IMR-90 (cell line): ENCODE data around the gene SMC2. TPM values are rescaled to one million over a fixed set of nuclear protein-coding genes. Genes with fewer than 3 reads are reported as not detected.

Experiments
- ATAC-seq: fragments of 200-7000 bp; cut with Tn5 transposase; 2 replicates; pipeline ENCODE4 v1.9.1; 2020; ENCODE audit warnings: low read depth, mild to moderate bottlenecking, moderate library complexity
- BruUV-seq: library from RNA; stranded (reverse); fragments of 400-500 nt; replicated peaks from 2 replicates; lab custom pipeline; 2021; lab: Mats Ljungman, UMichigan
- CTCF ChIA-PET: fragments of 300-600 bp; formaldehyde crosslinking; extraction: SDS; loops from one replicate; lab custom pipeline; 2021; ENCODE audit warnings: antibody characterized with exemption; lab: Yijun Ruan, JAX
- POLR2A ChIA-PET: fragments of 300-600 bp; sonication (Branson Sonifier 250); formaldehyde crosslinking; loops from one replicate; lab custom pipeline; 2022; ENCODE audit warnings: antibody characterized with exemption; ENCODE audit not compliant: unreplicated experiment; lab: Charles Lee
- DNase-seq: peaks from one replicate; pipeline ENCODE4 v3.0.0; 2013
- H2AFZ ChIP-seq: replicated peaks from 2 replicates; pipeline ENCODE3; 2013; ENCODE audit warnings: low read length, mild to moderate bottlenecking; ENCODE audit not compliant: poor library complexity
- H2AK5ac ChIP-seq: 2 replicates; pipeline ENCODE4 v1.6.1; 2013; ENCODE audit warnings: low read depth, low read length, inconsistent platforms
- H2AK9ac ChIP-seq: replicated peaks from 2 replicates; pipeline ENCODE3; 2013; ENCODE audit warnings: mild to moderate bottlenecking, low read depth, low read length, moderate library complexity; ENCODE audit not compliant: poor library complexity
- H2BK120ac ChIP-seq: 2 replicates; pipeline ENCODE4 v1.6.1; 2013; ENCODE audit warnings: low read depth, low read length, inconsistent platforms
- H2BK15ac ChIP-seq: 3 replicates; pipeline ENCODE4 v1.6.1; 2013; ENCODE audit warnings: low read depth, low read length, inconsistent platforms
- H2BK20ac ChIP-seq: 2 replicates; pipeline ENCODE4 v1.6.1; 2013; ENCODE audit warnings: low read depth, mild to moderate bottlenecking, inconsistent platforms, low read length, moderate library complexity
- H2BK5ac ChIP-seq: 2 replicates; pipeline ENCODE4 v1.6.1; 2013; ENCODE audit warnings: mild to moderate bottlenecking, low read depth, low read length, inconsistent platforms; ENCODE audit not compliant: poor library complexity, severe bottlenecking
- H3K14ac ChIP-seq: replicated peaks from 2 replicates; pipeline ENCODE4 v1.6.1; 2013; ENCODE audit warnings: low read depth, low read length, inconsistent platforms
- H3K18ac ChIP-seq: 2 replicates; pipeline ENCODE4 v1.6.1; 2013; ENCODE audit warnings: low read depth, low read length, control low read depth
- H3K23ac ChIP-seq: 2 replicates; pipeline ENCODE4 v1.6.1; 2013; ENCODE audit warnings: low read depth, low read length, inconsistent platforms
- H3K27ac ChIP-seq: 2 replicates; pipeline ENCODE4 v1.5.1; 2013; ENCODE audit warnings: mild to moderate bottlenecking, control low read depth, low read length; ENCODE audit not compliant: insufficient read depth
- H3K27me3 ChIP-seq: 2 replicates; pipeline ENCODE4 v1.6.1; 2013; ENCODE audit warnings: low read length; ENCODE audit not compliant: control insufficient read depth, insufficient read depth
- H3K36me3 ChIP-seq: 2 replicates; pipeline ENCODE4 v1.6.1; 2013; ENCODE audit warnings: low read length, mixed read lengths; ENCODE audit not compliant: control insufficient read depth, insufficient read depth
- H3K4ac ChIP-seq: 2 replicates; pipeline ENCODE4 v1.6.1; 2013; ENCODE audit warnings: low read depth, low read length, inconsistent platforms
- H3K4me1 ChIP-seq: 2 replicates; pipeline ENCODE4 v1.6.1; 2013; ENCODE audit warnings: low read length, mixed read lengths; ENCODE audit not compliant: control insufficient read depth, insufficient read depth
- H3K4me2 ChIP-seq: 2 replicates; pipeline ENCODE4 v1.6.1; 2013; ENCODE audit warnings: low read depth, mild to moderate bottlenecking, control low read depth, low read length, moderate library complexity
- H3K4me3 ChIP-seq: 2 replicates; pipeline ENCODE4 v1.5.1; 2013; ENCODE audit warnings: low read depth, mild to moderate bottlenecking, control low read depth, low read length, moderate library complexity; ENCODE audit not compliant: insufficient read depth
- H3K56ac ChIP-seq: 2 replicates; pipeline ENCODE4 v1.6.1; 2013; ENCODE audit warnings: low read length, inconsistent platforms; ENCODE audit not compliant: insufficient read depth; ENCODE audit errors: extremely low read depth
- H3K79me1 ChIP-seq, 2 experiments: 2 replicates each; pipeline ENCODE4 v1.6.1; 2013; ENCODE audit warnings: low read length in 2 of 2, inconsistent platforms in 1 of 2, low read depth in 1 of 2
- H3K9ac ChIP-seq: 2 replicates; pipeline ENCODE4 v1.6.1; 2013; ENCODE audit warnings: low read depth, low read length, control low read depth
- H3K9me1 ChIP-seq: 2 replicates; pipeline ENCODE4 v1.6.1; 2013; ENCODE audit warnings: low read length, inconsistent platforms; ENCODE audit not compliant: insufficient read depth
- H3K9me3 ChIP-seq: 2 replicates; pipeline ENCODE4 v1.6.1; 2013; ENCODE audit warnings: low read length; ENCODE audit not compliant: control insufficient read depth, insufficient read depth
- H4K20me1 ChIP-seq: 2 replicates; pipeline ENCODE4 v1.6.1; 2013; ENCODE audit warnings: low read length, inconsistent platforms; ENCODE audit not compliant: insufficient read depth
- H4K5ac ChIP-seq: 2 replicates; pipeline ENCODE4 v1.6.1; 2013; ENCODE audit warnings: mild to moderate bottlenecking, low read depth, low read length, control low read depth
- H4K8ac ChIP-seq, 2 experiments: 2 replicates each; pipeline ENCODE4 v1.6.1; 2013; ENCODE audit warnings: low read depth in 2 of 2, low read length in 2 of 2, control low read depth in 1 of 2, inconsistent platforms in 1 of 2
- H4K91ac ChIP-seq: 2 replicates; pipeline ENCODE4 v1.6.1; 2013; ENCODE audit warnings: low read depth, low read length, inconsistent platforms; ENCODE audit not compliant: insufficient read depth
- CHD1 ChIP-seq: IDR thresholded peaks from 2 replicates; pipeline ENCODE4 v1.6.1; 2012; ENCODE audit warnings: low read depth, low read length, improper control_type of control experiment
- WGBS, 2 experiments: methylation state at CpG; one replicate each; pipeline versions ENCODE4 v1.1.5 to v1.1.7; 2013; ENCODE audit warnings: missing lambda C conversion rate in 2 of 2; ENCODE audit not compliant: insufficient read length in 1 of 2; ENCODE audit errors: extremely low coverage in 2 of 2; 5-methylcytosine and 5-hydroxymethylcytosine counted together
- dilution Hi-C: fragments of 300-500 bp; cut with HindIII; formaldehyde crosslinking; loops from one replicate; pipeline ENCODE4 v1.14.3; 2018; ENCODE audit warnings: low sequenced_read_pairs; ENCODE audit not compliant: unreplicated experiment
- in situ Hi-C: fragments of 300-500 bp; cut with MboI; formaldehyde crosslinking; loops from 3 replicates; pipeline ENCODE4 v1.14.3; 2019; ENCODE audit warnings: low sequenced_read_pairs, inconsistent platforms, mixed read lengths
- intact Hi-C: fragments of 100-400 bp; cut with micrococcal nuclease; formaldehyde crosslinking; loops from 2 replicates; pipeline ENCODE4 v1.10.0; 2022
- polyA plus RNA-seq, 3 experiments: library from polyadenylated mRNA; depleted of rRNA; stranded (reverse); fragments of >200 nt; gene quantifications; 2 replicates each; pipeline ENCODE4 v1.2.3, GENCODE V29; 2012; ENCODE audit warnings: low replicate concordance in 1 of 3
- total RNA-seq: library from RNA; depleted of rRNA; stranded (reverse); fragments of >200 nt; gene quantifications from 2 replicates; pipeline ENCODE4 v1.2.3, GENCODE V29; 2012

SMC2 gene
- total and polyA plus RNA-seq, 2 of the 4 experiments (the other 2 are of a cell fraction): 4.9 to 12.4 TPM

DNA sequence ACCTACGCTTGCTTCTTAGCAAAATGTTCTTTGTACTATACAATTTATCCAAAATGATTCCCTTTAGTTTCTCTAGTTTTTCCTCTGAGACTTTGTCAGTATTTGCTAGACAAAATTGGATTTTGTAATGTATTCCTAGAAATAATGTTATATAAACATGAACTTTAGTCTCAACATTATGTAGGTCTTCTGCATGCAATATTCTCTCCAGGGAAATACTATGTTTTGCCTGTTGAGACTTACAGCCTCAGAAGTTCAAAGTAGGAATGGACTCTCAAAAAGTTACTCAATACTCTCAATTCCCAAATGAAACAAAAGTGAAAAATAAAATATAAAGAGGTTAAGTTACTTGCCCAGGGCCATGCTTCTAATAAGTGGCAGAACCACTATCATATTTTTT, 24.8 kb upstream of the SMC2 start:
- H3K9me1 ChIP-seq: no peaks in the 10 kb centered on the region
- no peak overlapping the region for H2BK120ac ChIP-seq
- H2BK20ac ChIP-seq: no peak overlapping the region
- DNase-seq (no peak), ATAC-seq (no peak)
- intact Hi-C loops: no loop called here
- H3K14ac ChIP-seq: no peak overlapping the region
- no peaks in the 10 kb centered on the region for H3K79me1 ChIP-seq
- no peaks in the 10 kb centered on the region for H3K36me3 ChIP-seq
- H3K4me3 ChIP-seq: no peak overlapping the region
- no peak overlapping the region for H3K56ac ChIP-seq
- peaks cover 7% of the 10 kb centered on the region for H3K4me1 ChIP-seq
- no peak overlapping the region for H3K4me2 ChIP-seq
- H2BK15ac ChIP-seq: no peak overlapping the region
- no peak overlapping the region for H3K27ac ChIP-seq
- no peak overlapping the region for H3K23ac ChIP-seq
- in situ Hi-C loops: no loop called here
- H4K20me1 ChIP-seq: no peaks in the 10 kb centered on the region
- no peak overlapping the region for H4K8ac ChIP-seq
- no TSS peak for BruUV-seq
- no peak overlapping the region for H2AK5ac ChIP-seq
- H2AK9ac ChIP-seq: no peak overlapping the region
- H4K91ac ChIP-seq: no peak overlapping the region
- no peaks in the 10 kb centered on the region for H3K27me3 ChIP-seq
- H4K5ac ChIP-seq: no peak overlapping the region
- H2BK5ac ChIP-seq: no peak overlapping the region
- H3K9me3 ChIP-seq: no peaks in the 10 kb centered on the region
- H3K9ac ChIP-seq: no peak overlapping the region
- dilution Hi-C loops: no loop called here
- ChIA-PET POLR2A (no interaction called here), CTCF (no interaction called here)
- no peak for TF ChIP-seq CHD1
- no peak overlapping the region for H3K4ac ChIP-seq
- no CpG with 5 or more reads among the region's 1 CpG for WGBS, 2 experiments
- H3K18ac ChIP-seq: no peak overlapping the region
- H2AFZ ChIP-seq: no peak overlapping the region
